ENCODE measurements around the gene TIRAP.

The TIRAP gene

DNA sequence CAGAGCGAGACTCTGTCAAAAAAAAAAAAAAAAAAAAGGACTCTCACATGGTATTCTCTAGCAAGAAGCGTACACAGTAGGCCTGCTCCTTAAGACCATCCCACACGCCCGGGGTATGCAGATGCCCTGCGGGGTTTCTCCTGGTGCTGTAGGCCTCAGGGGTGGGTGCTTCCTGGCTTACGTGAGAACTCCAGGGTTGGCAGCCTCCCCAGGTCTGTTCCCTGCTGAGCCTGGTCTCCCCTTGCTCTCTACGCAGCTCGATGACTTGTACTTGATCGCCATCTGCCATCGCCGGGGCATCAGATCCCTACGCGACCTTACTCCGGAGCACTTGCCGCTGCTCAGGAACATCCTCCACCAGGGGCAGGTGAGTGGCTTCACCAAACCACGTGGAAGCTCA lies 60.2 kb downstream of the TIRAP start:
- DNase-seq (ENCODE audit: low read depth) = no peak
